Measurements from ENCODE around the gene CCM2L.
A peak's percentile ranks its signal among the peaks of the same experiment; 100 is the strongest.

Gene CCM2L

GRCh38 chr20:32010101-32010500 lies at the start of gene CCM2L:
CCM2L (plus strand) TSS chr20:32010438; CDS start chr20:32010455, 17 bp downstream.
- DNase-seq (ENCODE audit: low spot score), result no peak

GRCh38 chr20:31962761-31963160 lies 47.5 kb upstream of the CCM2L start:
- DNase-seq (ENCODE audit: low spot score), result no peak

- DNase-seq (ENCODE audit: low spot score), result no peak
These were observed 46.3 kb upstream of the CCM2L start for GRCh38 chr20:31963889-31964288.

GRCh38 chr20:31966991-31967655 lies 43.1 kb upstream of the CCM2L start:
- DNase-seq (ENCODE audit: low spot score), result no peak

GRCh38 chr20:31967830-31968249 lies 42.4 kb upstream of the CCM2L start, which contains the start of gene XKR7:
XKR7 (plus strand) TSS chr20:31968151; CDS start chr20:31968176, 25 bp downstream.
- DNase-seq (ENCODE audit: low spot score), result no peak

- peak; percentile 62 for DNase-seq (ENCODE audit: low spot score)
These were observed 41.7 kb upstream of the CCM2L start for GRCh38 chr20:31968291-31969126.

GRCh38 chr20:31969991-31970390 lies 40.2 kb upstream of the CCM2L start:
- DNase-seq (ENCODE audit: low spot score), result no peak

- no peak for DNase-seq (ENCODE audit: low spot score)
These were observed 37.7 kb upstream of the CCM2L start for GRCh38 chr20:31972471-31973021.

GRCh38 chr20:31974296-31974695 lies 35.9 kb upstream of the CCM2L start:
- DNase-seq (ENCODE audit: low spot score), result no peak

GRCh38 chr20:31974951-31975487 lies 35.2 kb upstream of the CCM2L start:
- DNase-seq (ENCODE audit: low spot score), result no peak

GRCh38 chr20:31975874-31976273 lies 34.4 kb upstream of the CCM2L start:
- no peak for DNase-seq (ENCODE audit: low spot score)

- DNase-seq (ENCODE audit: low spot score), result no peak
These were observed 33.2 kb upstream of the CCM2L start for GRCh38 chr20:31977080-31977479.

- DNase-seq (ENCODE audit: low spot score), result no peak
These were observed 30.4 kb upstream of the CCM2L start for GRCh38 chr20:31979713-31980426.

GRCh38 chr20:31981784-31982183 lies 28.5 kb upstream of the CCM2L start:
- DNase-seq (ENCODE audit: low spot score), result no peak

- DNase-seq (ENCODE audit: low spot score), result no peak
These were observed 25.2 kb upstream of the CCM2L start for GRCh38 chr20:31984981-31985471.

GRCh38 chr20:31987744-31988143 lies 22.5 kb upstream of the CCM2L start:
- no peak for DNase-seq (ENCODE audit: low spot score)

- no peak for DNase-seq (ENCODE audit: low spot score)
These were observed 21.7 kb upstream of the CCM2L start for GRCh38 chr20:31988430-31989015.

- DNase-seq (ENCODE audit: low spot score), result no peak
These were observed 21.1 kb upstream of the CCM2L start for GRCh38 chr20:31989030-31989645.

GRCh38 chr20:31990641-31991338 lies 19.4 kb upstream of the CCM2L start:
- no peak for DNase-seq (ENCODE audit: low spot score)

GRCh38 chr20:31991339-31991705 lies 18.9 kb upstream of the CCM2L start:
- no peak for DNase-seq (ENCODE audit: low spot score)
